Calu3 (cell line): ENCODE data around the gene CBY3. TPM values are rescaled to one million over a fixed set of nuclear protein-coding genes. Genes with fewer than 3 reads are reported as not detected.
"Not testable (repeated sequence)": the region's sequence is repeated elsewhere in the genome, so short reads cannot be mapped to it uniquely, and the experiment has no call there.

Experiments
- BruUV-seq: library from RNA; stranded (reverse); fragments of 400-500 nt; replicated peaks from 2 replicates; lab custom pipeline; 2021; lab: Mats Ljungman, UMichigan
- CTCF ChIA-PET: fragments of 300-600 bp; sonication (Branson Sonifier 250); formaldehyde crosslinking; loops from one replicate; lab custom pipeline; 2022; ENCODE audit warnings: antibody characterized with exemption; lab: Charles Lee
- DNase-seq: peaks from one replicate; pipeline ENCODE4 v3.0.0; 2022
- H3K27ac Mint-ChIP-seq: one replicate; pipeline ENCODE4 v1.8.0; 2022; ENCODE audit warnings: mixed read lengths; ENCODE audit not compliant: unreplicated experiment
- H3K27me3 Mint-ChIP-seq: one replicate; pipeline ENCODE4 v1.8.0; 2022; ENCODE audit warnings: mixed read lengths; ENCODE audit not compliant: unreplicated experiment
- H3K36me3 Mint-ChIP-seq: one replicate; pipeline ENCODE4 v1.8.0; 2022; ENCODE audit warnings: mild to moderate bottlenecking, moderate library complexity, mixed read lengths; ENCODE audit not compliant: insufficient read depth, unreplicated experiment
- H3K4me1 Mint-ChIP-seq: one replicate; pipeline ENCODE4 v1.8.0; 2022; ENCODE audit warnings: mild to moderate bottlenecking, low read depth, mixed read lengths; ENCODE audit not compliant: unreplicated experiment
- H3K4me3 Mint-ChIP-seq: one replicate; pipeline ENCODE4 v1.8.0; 2022; ENCODE audit warnings: mild to moderate bottlenecking, low read depth, moderate library complexity, mixed read lengths; ENCODE audit not compliant: unreplicated experiment
- H3K9me3 Mint-ChIP-seq: one replicate; pipeline ENCODE4 v1.8.0; 2022; ENCODE audit warnings: low read depth, mixed read lengths; ENCODE audit not compliant: unreplicated experiment
- intact Hi-C: fragments of 100-400 bp; cut with micrococcal nuclease; formaldehyde crosslinking; loops from one replicate; pipeline ENCODE4 v1.10.0; 2022; ENCODE audit not compliant: unreplicated experiment
- total RNA-seq: library from RNA; stranded (reverse); gene quantifications from 2 replicates; pipeline ENCODE4 v1.2.3, GENCODE V29; 2022

Gene CBY3
- total RNA-seq, 1 experiment from 2014 or later = not detected

DNA sequence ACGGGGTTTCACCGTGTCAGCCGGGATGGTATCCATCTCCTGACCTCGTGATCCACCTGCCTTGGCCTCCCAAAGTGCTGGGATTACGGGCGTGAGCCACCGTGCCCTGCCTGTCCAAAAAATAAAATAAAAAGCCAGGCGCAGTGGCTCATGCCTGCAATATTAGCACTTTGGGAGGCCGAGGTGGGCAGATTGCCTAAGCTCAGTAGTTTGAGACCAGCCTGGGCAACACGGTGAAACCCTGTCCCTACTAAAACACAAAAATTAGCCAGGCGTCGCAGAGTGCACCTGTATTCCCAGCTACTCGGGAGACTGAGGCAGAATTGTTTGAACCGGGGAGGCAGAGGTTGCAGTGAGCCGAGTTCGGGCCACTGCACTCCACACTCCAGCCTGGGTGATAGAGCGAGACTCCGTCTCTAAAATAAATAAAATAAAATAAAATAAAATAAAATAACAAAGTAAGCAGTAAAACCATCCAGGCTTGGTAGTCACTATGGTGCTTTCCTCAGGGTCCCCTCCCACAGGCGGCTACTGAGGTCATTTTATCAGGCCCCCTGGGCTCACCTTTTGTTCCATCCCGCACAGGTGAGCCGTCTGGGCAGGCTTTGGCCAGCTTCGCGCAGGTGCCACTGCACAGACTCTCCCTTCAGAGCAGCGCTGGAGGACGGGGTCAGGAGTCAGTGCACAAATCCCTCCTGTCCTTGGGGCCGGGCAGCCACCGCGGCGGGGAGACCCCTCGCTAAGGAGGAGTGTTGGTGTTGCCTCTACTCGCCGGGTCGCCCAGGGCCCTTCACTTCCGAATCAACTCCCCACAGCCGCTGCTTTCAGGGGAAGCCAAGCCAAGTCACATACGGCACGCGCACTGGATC is 47.1 kb downstream of the CBY3 start:
- H3K4me1 Mint-ChIP-seq, BruUV-seq, intact Hi-C loops, DNase-seq, H3K9me3 Mint-ChIP-seq, H3K27ac Mint-ChIP-seq, H3K36me3 Mint-ChIP-seq, H3K27me3 Mint-ChIP-seq: not testable (repeated sequence)
- peak overlapping the region; percentile 61 for H3K4me3 Mint-ChIP-seq
- CTCF ChIA-PET = interaction anchor here (0.6 to 0.9 kb wide), 2 partner anchors 10 to 138 kb away, joined by 3 to 5 read pairs; partner anchors contain the start of gene HNRNPH1

Other genes starting within 250 kb of the CBY3 start
- gene RUFY1, start 130.5 kb downstream of the CBY3 start, total RNA-seq = 41.2 and 41.5 TPM in 2 replicates
- gene HNRNPH1, start 57.4 kb downstream of the CBY3 start, total RNA-seq = 765 and 870 TPM in 2 replicates
- 1,253 and 1,434 TPM in 2 replicates for gene CANX, start 17.9 kb upstream of the CBY3 start, total RNA-seq
- 37.0 and 38.5 TPM in 2 replicates for gene MAML1, start 51.8 kb upstream of the CBY3 start, total RNA-seq
- gene LTC4S, start 113.0 kb upstream of the CBY3 start, total RNA-seq = 2.2 and 4.9 TPM in 2 replicates
- 610 and 613 TPM in 2 replicates for gene MGAT4B, start 125.8 kb upstream of the CBY3 start, total RNA-seq
- 1,023 and 1,145 TPM in 2 replicates for gene SQSTM1, start 139.9 kb upstream of the CBY3 start, total RNA-seq
- 41.5 and 47.1 TPM in 2 replicates for gene MRNIP, start 177.8 kb upstream of the CBY3 start, total RNA-seq
- gene TBC1D9B, start 226.9 kb upstream of the CBY3 start, total RNA-seq = 147 and 148 TPM in 2 replicates